Immature natural killer cell (primary cell): ENCODE results near the gene WFDC1. TPM values are rescaled to one million over a fixed set of nuclear protein-coding genes. Genes with fewer than 3 reads are reported as not detected.

Experiments used
- DNase-seq, 3 donors: peaks; one replicate each; pipeline ENCODE4 v3.0.0; 2022; ENCODE audit warnings: mixed read lengths in 1 of 3
- H3K27ac Mint-ChIP-seq, 6 donors: one replicate each; pipeline ENCODE4 v1.8.0; 2020; ENCODE audit warnings: mixed read lengths in 6 of 6, mild to moderate bottlenecking in 5 of 6, inconsistent platforms in 4 of 6, moderate library complexity in 3 of 6
- H3K27me3 Mint-ChIP-seq, 3 donors: one replicate each; pipeline ENCODE4 v1.8.0; 2020 to 2021; ENCODE audit warnings: low read depth in 3 of 3, mild to moderate bottlenecking in 3 of 3, mixed read lengths in 3 of 3, moderate library complexity in 3 of 3, inconsistent platforms in 1 of 3
- H3K36me3 Mint-ChIP-seq, 3 donors: one replicate each; pipeline ENCODE4 v1.8.0; 2020; ENCODE audit warnings: mixed read lengths in 3 of 3, inconsistent platforms in 2 of 3, mild to moderate bottlenecking in 2 of 3
- H3K4me1 Mint-ChIP-seq, 2 donors: one replicate each; pipeline ENCODE4 v1.8.0; 2020; ENCODE audit warnings: inconsistent platforms in 2 of 2, mild to moderate bottlenecking in 2 of 2, mixed read lengths in 2 of 2, moderate library complexity in 1 of 2
- H3K4me3 Mint-ChIP-seq, 5 donors: one replicate each; pipeline ENCODE4 v1.8.0; 2020; ENCODE audit warnings: mild to moderate bottlenecking in 5 of 5, mixed read lengths in 5 of 5, inconsistent platforms in 3 of 5, moderate library complexity in 3 of 5
- H3K9me3 Mint-ChIP-seq, 6 donors: one replicate each; pipeline ENCODE4 v1.8.0; 2020; ENCODE audit warnings: mild to moderate bottlenecking in 6 of 6, mixed read lengths in 6 of 6, inconsistent platforms in 4 of 6, moderate library complexity in 3 of 6
- polyA plus RNA-seq, 3 donors: library from polyadenylated mRNA; unstranded; fragments of 300-500 nt; fragmentation: Illumina TruSeq; gene quantifications; one replicate each; pipeline ENCODE4 v1.2.3, GENCODE V29; 2021

The WFDC1 gene
- polyA plus RNA-seq, 3 donors from 2014 or later: not detected

DNA sequence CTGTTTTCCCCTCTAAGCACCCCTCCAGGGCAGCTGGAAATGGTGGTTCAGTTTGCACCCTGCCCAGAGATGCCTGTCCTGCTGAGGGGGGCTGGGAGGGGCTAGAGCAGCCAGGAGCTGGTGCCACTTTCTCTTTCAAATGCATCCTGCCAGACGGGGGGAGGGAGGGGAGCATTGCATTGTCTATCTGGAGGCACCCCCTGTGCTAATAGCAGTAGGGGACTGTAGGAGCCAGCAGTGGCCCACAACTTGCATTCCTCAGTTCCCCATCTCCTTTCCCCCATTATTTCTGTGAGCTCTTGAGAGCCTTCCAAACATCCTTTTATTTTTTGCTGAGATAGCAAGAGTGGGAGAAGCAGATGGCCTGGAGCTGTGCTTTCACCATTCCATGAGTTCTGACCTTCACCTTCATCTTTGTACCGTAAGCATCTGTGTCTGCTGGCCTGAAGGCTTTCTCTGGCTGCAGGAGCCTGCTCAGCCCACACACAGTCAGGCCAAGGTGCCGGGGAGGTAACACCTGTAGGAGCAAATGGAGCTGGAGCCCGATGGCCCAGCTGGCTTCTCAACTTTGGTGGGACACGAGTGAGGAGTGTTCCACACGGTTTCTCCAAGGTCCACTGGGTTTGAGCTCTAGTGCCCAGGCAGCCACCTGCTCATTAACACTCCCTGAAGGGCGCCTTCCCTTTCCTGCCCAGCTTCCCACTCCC is 5.2 kb downstream of the WFDC1 start:
- DNase-seq: no peak
- Mint-ChIP-seq H3K4me1 (peaks cover 0 to 1% of the 10 kb centered on the region in 2 donors), H3K4me3 (no peak overlapping the region), H3K27me3 (peaks cover 0 to 10% (median 0%) of the 10 kb centered on the region in 3 donors), H3K36me3 (no peaks in the 10 kb centered on the region), H3K27ac (no peak overlapping the region), H3K9me3 (no peaks in the 10 kb centered on the region)

DNA sequence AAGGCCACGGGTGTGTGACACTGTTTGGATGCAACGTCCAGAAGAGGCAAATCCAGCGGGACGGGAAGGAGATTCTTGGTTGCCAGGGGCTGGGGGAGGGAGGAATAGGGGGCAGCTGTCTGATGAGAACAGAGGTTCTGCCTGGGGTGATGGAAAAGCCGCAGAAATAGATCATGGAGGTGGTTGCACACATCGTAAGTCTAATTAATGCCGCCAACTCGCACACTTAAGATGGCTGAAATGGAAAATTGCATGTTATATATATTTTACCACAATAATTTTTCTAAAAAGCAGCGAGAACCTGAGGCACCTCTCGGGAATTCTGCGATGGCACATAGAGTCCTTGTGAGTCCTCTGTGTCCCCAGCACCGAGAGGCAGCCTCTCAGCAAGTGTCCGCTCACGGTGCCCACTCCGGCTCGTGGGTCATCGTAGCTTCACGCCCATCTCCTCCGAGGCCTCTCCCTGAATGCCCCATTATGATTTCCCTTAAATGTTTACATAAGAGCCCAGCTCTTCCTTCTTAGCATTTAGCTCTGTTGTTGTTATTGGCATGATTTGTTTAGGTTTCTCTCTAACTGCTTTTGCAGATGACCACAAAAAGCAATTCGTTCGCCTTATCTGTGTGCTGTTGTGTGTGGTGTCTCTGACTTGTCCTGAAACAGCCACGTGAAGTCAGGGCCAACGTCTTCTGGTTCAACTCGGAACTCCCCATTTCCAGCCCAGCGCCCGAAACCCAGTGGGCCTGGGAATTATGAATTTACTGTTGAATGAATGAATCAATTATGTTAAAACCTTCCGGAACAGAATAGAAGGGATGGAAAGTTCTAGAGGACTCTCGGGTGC is 7.7 kb downstream of the WFDC1 start:
- Mint-ChIP-seq H3K4me1 (no peaks in the 10 kb centered on the region), H3K9me3 (no peaks in the 10 kb centered on the region), H3K27ac (no peak overlapping the region), H3K4me3 (no peak overlapping the region), H3K36me3 (no peaks in the 10 kb centered on the region), H3K27me3 (peaks cover 1 to 9% (median 5%) of the 10 kb centered on the region in 3 donors)
- no peak for DNase-seq

DNA sequence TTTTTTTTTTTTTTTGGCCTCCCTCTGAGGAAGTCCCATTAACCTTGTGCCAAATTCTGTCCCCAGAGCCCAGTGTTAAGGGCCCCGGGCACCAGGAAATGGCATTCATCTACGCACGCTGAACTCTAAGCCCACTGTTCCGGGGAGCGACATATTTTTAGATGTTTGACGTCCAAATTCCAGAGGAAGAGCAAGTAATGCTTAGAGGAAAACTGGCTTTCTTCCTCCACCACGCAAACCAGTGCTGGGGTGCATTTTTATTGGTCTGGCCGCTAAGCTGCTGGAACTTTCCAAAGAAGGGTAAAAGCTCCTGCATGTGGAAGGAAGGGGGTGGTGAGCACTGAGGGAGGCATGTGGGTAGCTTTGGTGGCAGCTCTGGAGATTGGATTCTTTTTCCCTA is 8.3 kb downstream of the WFDC1 start:
- Mint-ChIP-seq H3K4me1 (no peaks in the 10 kb centered on the region), H3K27ac (no peak overlapping the region), H3K4me3 (no peak overlapping the region), H3K9me3 (no peaks in the 10 kb centered on the region), H3K27me3 (peaks cover 1 to 9% (median 5%) of the 10 kb centered on the region in 3 donors), H3K36me3 (no peaks in the 10 kb centered on the region)
- DNase-seq: no peak

DNA sequence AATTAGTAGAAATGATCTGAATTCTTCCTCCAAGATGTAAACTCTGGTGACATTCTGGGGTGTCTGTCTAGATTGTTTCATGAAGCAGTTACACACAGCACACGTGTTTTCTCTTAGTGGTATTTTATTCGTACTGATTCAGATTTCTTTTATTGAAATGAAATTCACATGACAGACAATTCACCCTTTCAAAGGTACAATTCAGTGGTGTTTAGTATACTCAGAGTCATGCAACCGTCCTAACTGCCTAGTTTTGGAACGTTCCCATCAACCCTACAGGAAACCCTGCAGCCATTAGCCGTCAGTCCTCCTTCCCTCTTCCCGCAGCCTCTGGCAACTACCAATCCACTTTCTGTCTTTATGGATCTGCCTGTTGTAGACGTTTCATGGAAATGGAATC is 8.8 kb downstream of the WFDC1 start:
- H3K9me3 Mint-ChIP-seq: no peaks in the 10 kb centered on the region
- H3K4me1 Mint-ChIP-seq: no peaks in the 10 kb centered on the region
- no peaks in the 10 kb centered on the region for H3K36me3 Mint-ChIP-seq
- no peak for DNase-seq
- H3K4me3 Mint-ChIP-seq: no peak overlapping the region
- H3K27ac Mint-ChIP-seq: no peak overlapping the region
- H3K27me3 Mint-ChIP-seq: peaks cover 3 to 9% (median 5%) of the 10 kb centered on the region in 3 donors

DNA sequence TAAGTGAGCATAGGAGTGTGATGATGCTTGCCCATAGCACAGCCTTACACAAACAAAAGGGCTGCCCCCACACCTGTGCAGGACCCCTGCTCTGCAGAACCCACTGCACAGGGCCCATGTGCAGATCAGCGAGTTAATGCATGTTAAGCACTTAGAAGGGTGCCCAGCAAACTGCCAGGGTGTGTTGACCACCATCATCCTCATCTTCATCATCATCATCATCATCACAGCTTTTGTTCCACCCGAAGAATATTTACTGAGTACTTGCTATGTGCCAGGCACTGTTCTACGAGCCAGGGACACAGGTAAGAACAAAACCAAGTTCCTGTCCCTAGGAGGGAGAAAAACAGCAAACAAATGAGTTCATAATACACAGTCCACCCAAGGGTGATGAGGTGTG is 11.9 kb downstream of the WFDC1 start:
- Mint-ChIP-seq H3K4me3 (no peak overlapping the region), H3K9me3 (no peaks in the 10 kb centered on the region), H3K4me1 (no peaks in the 10 kb centered on the region), H3K27me3 (peaks cover 5 to 12% (median 8%) of the 10 kb centered on the region in 3 donors), H3K36me3 (no peaks in the 10 kb centered on the region), H3K27ac (no peak overlapping the region)
- no peak for DNase-seq

DNA sequence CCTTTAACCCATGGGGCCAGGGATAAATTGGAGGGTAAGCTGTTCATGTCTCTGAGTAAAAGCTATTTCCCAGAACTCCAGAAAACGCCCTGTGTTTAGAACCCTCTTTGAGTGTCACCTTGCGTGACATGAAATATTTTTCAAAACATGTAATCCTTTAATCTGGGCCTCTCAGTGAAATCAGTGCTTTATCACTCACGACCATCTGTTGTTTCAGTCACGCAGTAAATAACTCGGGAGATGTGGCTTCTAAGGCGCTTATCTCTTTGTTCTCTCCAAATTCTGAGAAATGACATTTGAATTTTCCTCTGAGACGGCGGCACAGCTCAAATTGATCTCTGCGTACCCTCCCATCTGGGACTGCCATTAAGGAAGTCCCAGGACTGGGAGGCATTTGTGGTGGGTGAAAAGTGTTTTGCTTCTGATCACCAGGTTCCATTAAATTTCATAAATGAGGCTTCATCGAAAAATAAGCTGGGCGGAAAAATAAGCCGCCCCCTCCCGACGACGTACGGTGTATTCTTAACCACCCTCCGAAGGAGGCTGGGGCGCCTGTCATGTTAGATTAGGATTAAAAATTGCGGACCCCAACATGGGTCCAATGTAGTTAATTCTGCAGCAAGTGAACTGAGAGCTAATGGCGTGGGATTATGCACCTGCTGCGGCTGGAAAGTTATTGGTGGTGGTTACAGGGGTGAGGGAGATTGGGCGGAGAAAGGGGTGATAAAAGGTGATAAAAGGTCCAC is 12.7 kb downstream of the WFDC1 start:
- H3K4me1 Mint-ChIP-seq: no peaks in the 10 kb centered on the region
- H3K9me3 Mint-ChIP-seq: no peaks in the 10 kb centered on the region
- H3K27me3 Mint-ChIP-seq: peaks cover 6 to 8% (median 8%) of the 10 kb centered on the region in 3 donors
- DNase-seq: no peak
- no peaks in the 10 kb centered on the region for H3K36me3 Mint-ChIP-seq
- H3K4me3 Mint-ChIP-seq: no peak overlapping the region
- H3K27ac Mint-ChIP-seq: no peak overlapping the region

DNA sequence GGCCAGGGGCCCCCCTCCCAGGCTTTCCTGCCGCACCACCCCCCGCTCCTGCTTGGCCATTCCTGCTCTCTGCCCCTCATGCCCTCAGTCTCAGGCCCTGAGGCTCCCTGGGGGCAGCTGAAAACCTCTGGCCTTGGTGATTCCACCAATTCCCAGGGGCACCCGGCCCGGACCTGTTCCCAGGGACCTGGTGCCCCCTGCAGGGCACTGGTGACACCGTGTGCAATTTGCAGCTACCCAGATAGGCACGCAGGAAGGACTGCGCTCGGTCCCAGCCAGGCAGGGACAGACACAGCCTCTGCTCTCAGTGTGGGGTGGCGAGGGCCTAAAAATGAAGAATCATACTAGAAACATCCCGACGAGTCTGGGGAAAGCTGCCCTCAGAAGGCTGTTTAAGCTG is 13.4 kb downstream of the WFDC1 start:
- H3K4me1 Mint-ChIP-seq: no peaks in the 10 kb centered on the region
- H3K27ac Mint-ChIP-seq: no peak overlapping the region
- no peaks in the 10 kb centered on the region for H3K9me3 Mint-ChIP-seq
- DNase-seq: no peak
- H3K4me3 Mint-ChIP-seq: no peak overlapping the region
- no peaks in the 10 kb centered on the region for H3K36me3 Mint-ChIP-seq
- peaks cover 6 to 8% (median 8%) of the 10 kb centered on the region in 3 donors for H3K27me3 Mint-ChIP-seq

DNA sequence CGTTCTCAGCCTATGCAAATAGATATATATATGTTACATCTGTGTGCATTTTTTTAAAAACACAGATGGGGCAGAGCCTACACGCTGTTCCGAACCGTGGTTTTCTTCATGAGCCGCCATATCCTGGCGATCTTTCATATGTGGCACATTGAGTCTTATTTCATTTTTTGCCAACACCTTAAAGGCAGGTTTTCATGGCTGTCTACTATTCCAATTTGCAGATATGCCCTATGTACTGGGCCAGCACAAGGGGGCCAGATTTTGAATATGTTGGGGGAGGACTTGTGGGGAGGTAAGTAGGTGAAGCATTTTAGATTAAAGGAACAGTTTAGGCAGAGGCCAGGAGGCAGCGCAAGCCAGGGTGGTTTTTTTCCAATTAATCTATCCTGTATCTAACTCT is 16.0 kb downstream of the WFDC1 start:
- H3K27me3 Mint-ChIP-seq: peaks cover 4 to 11% (median 6%) of the 10 kb centered on the region in 3 donors
- no peaks in the 10 kb centered on the region for H3K36me3 Mint-ChIP-seq
- H3K27ac Mint-ChIP-seq: no peak overlapping the region
- H3K9me3 Mint-ChIP-seq: no peaks in the 10 kb centered on the region
- no peak for DNase-seq
- H3K4me3 Mint-ChIP-seq: no peak overlapping the region
- H3K4me1 Mint-ChIP-seq: no peaks in the 10 kb centered on the region

DNA sequence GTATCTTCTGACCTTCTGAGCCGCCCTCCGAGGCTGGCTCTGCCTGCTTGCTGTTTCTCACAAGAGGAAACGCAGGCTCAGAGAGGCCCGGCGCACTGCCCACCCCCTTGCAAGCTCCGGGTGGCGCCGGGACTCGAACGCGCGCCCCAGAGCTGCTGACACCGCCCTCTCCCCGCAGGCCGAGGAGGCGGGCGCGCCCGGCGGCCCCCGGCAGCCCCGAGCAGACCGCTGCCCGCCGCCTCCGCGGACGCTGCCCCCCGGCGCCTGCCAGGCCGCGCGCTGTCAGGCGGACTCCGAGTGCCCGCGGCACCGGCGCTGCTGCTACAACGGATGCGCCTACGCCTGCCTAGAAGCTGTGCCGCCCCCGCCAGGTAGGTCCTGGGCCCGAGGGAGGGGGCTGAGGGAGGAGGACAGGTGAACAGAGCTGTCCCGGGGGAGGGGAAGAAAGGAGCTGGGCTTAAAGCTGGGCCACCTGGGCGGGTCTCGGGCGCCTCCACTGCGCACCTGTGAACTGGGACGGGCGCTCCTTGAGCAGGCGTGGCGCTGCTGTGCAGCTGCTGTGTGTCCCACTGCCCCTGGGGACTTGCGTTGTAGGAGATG is 18.2 kb downstream of the WFDC1 start:
- H3K36me3 Mint-ChIP-seq: no peaks in the 10 kb centered on the region
- no peak for DNase-seq
- no peak overlapping the region for H3K27ac Mint-ChIP-seq
- H3K4me1 Mint-ChIP-seq: no peaks in the 10 kb centered on the region
- H3K27me3 Mint-ChIP-seq: peaks cover 3 to 11% (median 4%) of the 10 kb centered on the region in 3 donors
- no peak overlapping the region for H3K4me3 Mint-ChIP-seq
- peaks cover 0 to 3% (median 0%) of the 10 kb centered on the region in 6 donors for H3K9me3 Mint-ChIP-seq

DNA sequence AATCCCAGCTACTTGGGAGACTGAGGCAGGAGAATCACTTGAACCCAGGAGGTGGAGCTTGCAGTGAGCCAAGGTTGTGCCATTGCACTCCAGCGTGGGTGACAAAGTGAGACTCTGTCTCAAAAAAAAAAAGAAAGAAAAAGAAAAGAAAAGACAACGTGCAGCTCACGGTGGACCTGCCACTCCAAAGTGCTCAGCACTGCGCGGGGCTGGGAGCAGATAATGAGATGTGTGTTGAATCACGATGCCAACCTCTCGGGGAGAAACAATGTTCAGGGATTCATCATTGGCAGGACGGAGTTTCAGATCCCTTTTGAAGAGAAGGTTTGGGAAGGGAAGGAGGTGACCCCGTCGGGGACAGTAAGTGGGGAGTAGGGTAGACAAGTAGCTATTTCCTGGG is 19.2 kb downstream of the WFDC1 start:
- Mint-ChIP-seq H3K27ac (no peak overlapping the region), H3K27me3 (peaks cover 0 to 9% (median 3%) of the 10 kb centered on the region in 3 donors), H3K36me3 (no peaks in the 10 kb centered on the region), H3K4me3 (no peak overlapping the region), H3K9me3 (peaks cover 0 to 3% (median 0%) of the 10 kb centered on the region in 6 donors), H3K4me1 (no peaks in the 10 kb centered on the region)
- no peak for DNase-seq

DNA sequence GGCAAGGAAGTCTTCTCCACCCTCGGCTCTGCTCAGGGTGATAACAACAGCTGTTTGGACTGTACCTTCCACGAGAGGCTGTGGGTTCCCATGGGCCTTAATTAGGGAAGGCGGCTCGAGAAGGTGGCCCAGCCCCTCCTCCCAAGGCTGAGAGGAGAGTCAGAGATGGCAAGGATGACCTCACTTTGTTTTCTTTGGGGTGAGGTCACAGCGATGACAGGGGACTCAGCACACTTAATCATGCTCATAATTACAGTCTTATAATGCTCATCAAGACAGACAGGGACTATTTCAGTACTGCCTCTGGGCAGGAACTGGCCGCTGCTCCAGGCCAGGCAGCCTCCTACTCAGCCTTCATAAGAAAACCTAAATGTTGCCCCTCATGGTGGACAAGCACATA is 19.7 kb downstream of the WFDC1 start:
- Mint-ChIP-seq H3K27me3 (peaks cover 0 to 9% (median 3%) of the 10 kb centered on the region in 3 donors), H3K36me3 (no peaks in the 10 kb centered on the region), H3K4me3 (no peak overlapping the region), H3K4me1 (no peaks in the 10 kb centered on the region), H3K27ac (no peak overlapping the region), H3K9me3 (peaks cover 0 to 4% (median 0%) of the 10 kb centered on the region in 6 donors)
- no peak for DNase-seq

DNA sequence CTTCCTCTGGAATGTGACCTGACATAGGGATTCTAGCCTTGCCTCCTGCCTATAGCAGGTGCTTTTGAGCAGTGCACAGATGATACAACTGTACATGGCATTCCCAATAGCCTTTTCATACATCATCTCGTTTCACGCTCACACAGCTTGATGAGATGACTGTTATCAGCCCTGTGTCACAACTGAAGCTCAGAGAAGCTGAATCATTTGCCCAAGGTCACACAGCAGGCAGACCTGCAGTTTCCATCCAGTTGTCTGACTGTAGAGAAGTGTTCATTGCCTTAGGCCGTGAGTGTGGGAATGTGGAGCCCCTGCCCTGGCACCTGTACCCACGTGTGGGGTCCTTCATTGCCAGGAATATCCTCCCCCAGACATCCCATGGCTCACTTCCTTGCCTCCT is 20.1 kb downstream of the WFDC1 start:
- no peak overlapping the region for H3K27ac Mint-ChIP-seq
- H3K27me3 Mint-ChIP-seq: peaks cover 0 to 9% (median 3%) of the 10 kb centered on the region in 3 donors
- H3K4me3 Mint-ChIP-seq: no peak overlapping the region
- H3K4me1 Mint-ChIP-seq: no peaks in the 10 kb centered on the region
- H3K9me3 Mint-ChIP-seq: peaks cover 0 to 4% (median 0%) of the 10 kb centered on the region in 6 donors
- no peaks in the 10 kb centered on the region for H3K36me3 Mint-ChIP-seq
- DNase-seq: no peak

DNA sequence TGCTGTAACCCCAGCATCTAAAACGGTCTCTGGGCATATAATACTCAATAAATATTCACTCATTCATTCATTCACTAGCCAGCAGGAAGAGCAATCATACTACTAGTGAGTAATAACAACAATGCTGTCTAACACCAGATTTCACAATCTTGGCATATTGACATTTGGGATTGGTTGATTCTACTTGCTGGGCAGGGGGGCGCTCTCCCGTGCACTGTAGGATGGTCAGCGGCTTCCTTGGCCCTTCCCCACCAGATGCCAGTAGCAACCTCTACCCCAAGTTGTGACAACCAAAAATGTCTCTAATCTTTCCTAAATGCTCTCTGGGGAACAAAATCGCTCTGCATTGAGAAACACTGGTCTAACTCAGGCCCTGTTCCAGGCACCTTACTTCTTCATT is 20.7 kb downstream of the WFDC1 start:
- no peak overlapping the region for H3K27ac Mint-ChIP-seq
- H3K36me3 Mint-ChIP-seq: no peaks in the 10 kb centered on the region
- no peak overlapping the region for H3K4me3 Mint-ChIP-seq
- H3K27me3 Mint-ChIP-seq: peaks cover 0 to 9% (median 3%) of the 10 kb centered on the region in 3 donors
- no peaks in the 10 kb centered on the region for H3K4me1 Mint-ChIP-seq
- H3K9me3 Mint-ChIP-seq: peaks cover 0 to 4% (median 0%) of the 10 kb centered on the region in 6 donors
- DNase-seq: no peak
